ENCODE results near the gene ARHGEF38. TPM values are rescaled to one million over a fixed set of nuclear protein-coding genes. Genes with fewer than 3 reads are reported as not detected.
"Not testable (repeated sequence)": the region's sequence is repeated elsewhere in the genome, so short reads cannot be mapped to it uniquely, and the experiment has no call there.

ARHGEF38 gene
- total RNA-seq, 1 donor from 2014 or later = not detected

DNA sequence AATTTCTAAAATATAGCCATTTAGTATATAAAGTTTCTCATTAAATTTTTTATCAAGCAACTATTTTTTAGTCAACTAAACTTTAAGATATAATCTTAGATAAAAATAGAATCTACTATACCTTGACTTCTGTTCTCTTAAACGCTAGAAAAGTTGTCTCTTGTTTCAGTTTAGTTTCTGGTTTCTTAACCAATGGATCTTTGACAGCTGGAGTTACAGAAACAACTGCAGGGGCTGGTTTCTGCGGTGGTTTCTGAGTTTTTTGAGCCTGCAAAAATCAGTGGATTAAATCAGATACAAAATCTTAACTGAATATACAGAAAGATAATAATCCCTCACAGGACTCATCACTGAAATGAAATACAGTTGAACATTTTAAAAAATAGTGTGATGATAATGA, 134.2 kb downstream of the ARHGEF38 start:
- H3K27me3 Mint-ChIP-seq (ENCODE audit: low read depth, unreplicated experiment) = no peaks in the 10 kb centered on the region
- H3K9me3 Mint-ChIP-seq (ENCODE audit: unreplicated experiment) = no peaks in the 10 kb centered on the region
- Histone ChIP-seq H3K27me3 (ENCODE audit: insufficient read depth, low read length) (no peaks in the 10 kb centered on the region), H3K36me3 (ENCODE audit: insufficient read depth, low read length) (peaks cover 29% of the 10 kb centered on the region), H3K27ac (ENCODE audit: low read depth, low read length) (no peak overlapping the region), H4K20me1 (ENCODE audit: insufficient read depth, low read length) (no peaks in the 10 kb centered on the region), H3K4me2 (ENCODE audit: low read length) (no peak overlapping the region), H3K9ac (ENCODE audit: low read length) (no peak overlapping the region), H3K79me2 (ENCODE audit: insufficient read depth, low read length) (peaks cover 3% of the 10 kb centered on the region), H3K4me1 (ENCODE audit: insufficient read depth, low read length) (no peaks in the 10 kb centered on the region), H3K9me3 (ENCODE audit: insufficient read depth, low read depth, low read length) (no peaks in the 10 kb centered on the region), H3K4me3 (ENCODE audit: insufficient read depth, low read depth, low read length) (no peak overlapping the region), H2AFZ (ENCODE audit: low read depth, low read length) (no peak overlapping the region)
- H3K4me1 Mint-ChIP-seq (ENCODE audit: low read depth, unreplicated experiment) = peaks cover 2% of the 10 kb centered on the region
- H3K4me3 Mint-ChIP-seq (ENCODE audit: unreplicated experiment) = no peak overlapping the region
- H3K36me3 Mint-ChIP-seq (ENCODE audit: low read depth, unreplicated experiment) = peaks cover 6% of the 10 kb centered on the region
- DNase-seq (ENCODE audit: low read depth) = no peak
- no peak overlapping the region for H3K27ac Mint-ChIP-seq (ENCODE audit: unreplicated experiment)
- TF ChIP-seq, protein P1, sequence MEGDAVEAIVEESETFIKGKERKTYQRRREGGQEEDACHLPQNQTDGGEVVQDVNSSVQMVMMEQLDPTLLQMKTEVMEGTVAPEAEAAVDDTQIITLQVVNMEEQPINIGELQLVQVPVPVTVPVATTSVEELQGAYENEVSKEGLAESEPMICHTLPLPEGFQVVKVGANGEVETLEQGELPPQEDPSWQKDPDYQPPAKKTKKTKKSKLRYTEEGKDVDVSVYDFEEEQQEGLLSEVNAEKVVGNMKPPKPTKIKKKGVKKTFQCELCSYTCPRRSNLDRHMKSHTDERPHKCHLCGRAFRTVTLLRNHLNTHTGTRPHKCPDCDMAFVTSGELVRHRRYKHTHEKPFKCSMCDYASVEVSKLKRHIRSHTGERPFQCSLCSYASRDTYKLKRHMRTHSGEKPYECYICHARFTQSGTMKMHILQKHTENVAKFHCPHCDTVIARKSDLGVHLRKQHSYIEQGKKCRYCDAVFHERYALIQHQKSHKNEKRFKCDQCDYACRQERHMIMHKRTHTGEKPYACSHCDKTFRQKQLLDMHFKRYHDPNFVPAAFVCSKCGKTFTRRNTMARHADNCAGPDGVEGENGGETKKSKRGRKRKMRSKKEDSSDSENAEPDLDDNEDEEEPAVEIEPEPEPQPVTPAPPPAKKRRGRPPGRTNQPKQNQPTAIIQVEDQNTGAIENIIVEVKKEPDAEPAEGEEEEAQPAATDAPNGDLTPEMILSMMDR (IDR thresholded peaks at IDR 0.05; ENCODE audit: insufficient read depth, low read depth, low read length) = no peak
- no peak for TF ChIP-seq EZH2 (IDR thresholded peaks at IDR 0.05; ENCODE audit: insufficient read depth, low read length)
- no peak for FAIRE-seq

DNA sequence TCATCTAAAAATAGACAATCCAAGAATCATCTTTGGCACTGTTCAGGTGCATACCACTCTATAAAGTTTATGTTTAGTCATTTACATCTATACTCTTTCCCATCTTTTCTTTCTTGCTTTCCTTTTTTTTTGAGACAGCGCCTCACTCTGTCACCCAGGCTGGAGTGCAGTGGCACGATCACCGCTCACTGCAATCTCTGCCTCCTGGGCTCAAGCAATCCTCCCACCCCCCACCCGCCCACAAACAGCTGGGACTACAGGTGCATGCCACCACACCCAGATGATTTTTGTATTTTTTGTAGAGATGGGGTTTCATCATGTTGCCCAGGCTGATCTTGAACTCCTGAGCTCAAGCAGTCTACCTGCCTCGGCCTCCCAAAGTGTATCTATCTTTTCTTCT, 142.4 kb downstream of the ARHGEF38 start:
- not testable (repeated sequence) for H3K4me1 ChIP-seq (ENCODE audit: insufficient read depth, low read length); H3K4me1 Mint-ChIP-seq (ENCODE audit: low read depth, unreplicated experiment); H3K4me3 ChIP-seq (ENCODE audit: insufficient read depth, low read depth, low read length); H3K4me3 Mint-ChIP-seq (ENCODE audit: unreplicated experiment); H3K27ac ChIP-seq (ENCODE audit: low read depth, low read length); DNase-seq (ENCODE audit: low read depth); H3K27me3 Mint-ChIP-seq (ENCODE audit: low read depth, unreplicated experiment); H3K9ac ChIP-seq (ENCODE audit: low read length); H2AFZ ChIP-seq (ENCODE audit: low read depth, low read length); H3K9me3 Mint-ChIP-seq (ENCODE audit: unreplicated experiment); H3K9me3 ChIP-seq (ENCODE audit: insufficient read depth, low read depth, low read length); H3K4me2 ChIP-seq (ENCODE audit: low read length); H3K27me3 ChIP-seq (ENCODE audit: insufficient read depth, low read length); FAIRE-seq; H3K79me2 ChIP-seq (ENCODE audit: insufficient read depth, low read length); H3K27ac Mint-ChIP-seq (ENCODE audit: unreplicated experiment); H4K20me1 ChIP-seq (ENCODE audit: insufficient read depth, low read length)
- peaks cover 14% of the 10 kb centered on the region for H3K36me3 Mint-ChIP-seq (ENCODE audit: low read depth, unreplicated experiment)
- peaks cover 17% of the 10 kb centered on the region for H3K36me3 ChIP-seq (ENCODE audit: insufficient read depth, low read length)

DNA sequence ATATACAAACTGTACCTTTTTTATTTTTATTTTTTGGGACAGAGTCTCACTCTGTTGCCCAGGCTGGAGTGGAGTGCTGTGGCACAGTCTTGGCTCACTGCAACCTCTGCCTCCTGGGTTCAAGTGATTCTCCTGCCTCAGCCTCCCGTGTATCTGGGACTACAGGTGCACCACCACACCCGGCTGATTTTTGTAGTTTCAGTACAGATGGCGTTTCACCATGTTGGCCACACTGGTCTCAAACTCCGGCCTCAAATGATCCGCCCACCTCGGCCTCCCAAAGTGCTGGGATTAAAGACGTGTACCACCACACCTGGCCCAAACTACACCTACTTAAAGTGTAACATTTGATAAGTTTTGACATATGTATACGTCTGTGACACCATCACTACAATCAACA, 143.4 kb downstream of the ARHGEF38 start:
- H3K36me3 ChIP-seq (ENCODE audit: insufficient read depth, low read length) = peaks cover 15% of the 10 kb centered on the region
- FAIRE-seq; H3K4me3 ChIP-seq (ENCODE audit: insufficient read depth, low read depth, low read length); DNase-seq (ENCODE audit: low read depth); H3K9me3 ChIP-seq (ENCODE audit: insufficient read depth, low read depth, low read length); H3K79me2 ChIP-seq (ENCODE audit: insufficient read depth, low read length); H3K4me1 ChIP-seq (ENCODE audit: insufficient read depth, low read length); H2AFZ ChIP-seq (ENCODE audit: low read depth, low read length); H3K27ac Mint-ChIP-seq (ENCODE audit: unreplicated experiment); H3K27me3 ChIP-seq (ENCODE audit: insufficient read depth, low read length); H3K9ac ChIP-seq (ENCODE audit: low read length); H3K4me3 Mint-ChIP-seq (ENCODE audit: unreplicated experiment); H4K20me1 ChIP-seq (ENCODE audit: insufficient read depth, low read length); H3K4me1 Mint-ChIP-seq (ENCODE audit: low read depth, unreplicated experiment); H3K9me3 Mint-ChIP-seq (ENCODE audit: unreplicated experiment); H3K27me3 Mint-ChIP-seq (ENCODE audit: low read depth, unreplicated experiment); H3K27ac ChIP-seq (ENCODE audit: low read depth, low read length); H3K4me2 ChIP-seq (ENCODE audit: low read length): not testable (repeated sequence)
- H3K36me3 Mint-ChIP-seq (ENCODE audit: low read depth, unreplicated experiment) = peaks cover 14% of the 10 kb centered on the region

DNA sequence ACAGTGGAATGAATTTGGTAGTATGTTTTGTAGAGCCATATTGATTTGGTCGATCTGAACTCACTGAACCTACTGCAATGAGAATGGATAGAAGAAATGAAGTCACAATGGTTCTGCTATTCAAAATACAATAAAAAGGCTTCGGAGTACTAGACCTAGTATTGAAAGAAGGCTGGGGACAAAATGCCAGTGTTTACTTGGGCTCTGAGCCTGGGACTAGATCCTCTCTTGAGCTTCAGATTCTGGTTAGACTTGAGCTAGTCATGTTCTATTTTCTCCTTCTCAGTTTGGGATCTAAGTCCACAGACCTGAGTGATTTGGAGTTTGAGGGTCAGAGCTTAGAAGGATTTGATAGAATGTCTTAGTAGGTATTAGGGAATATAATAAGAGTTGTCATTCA, 146.2 kb downstream of the ARHGEF38 start:
- no peaks in the 10 kb centered on the region for H3K27me3 ChIP-seq (ENCODE audit: insufficient read depth, low read length)
- Mint-ChIP-seq H3K27ac (ENCODE audit: unreplicated experiment) (no peak overlapping the region), H3K4me3 (ENCODE audit: unreplicated experiment) (no peak overlapping the region), H3K9me3 (ENCODE audit: unreplicated experiment) (no peaks in the 10 kb centered on the region), H3K36me3 (ENCODE audit: low read depth, unreplicated experiment) (peaks cover 6% of the 10 kb centered on the region), H3K27me3 (ENCODE audit: low read depth, unreplicated experiment) (no peaks in the 10 kb centered on the region), H3K4me1 (ENCODE audit: low read depth, unreplicated experiment) (no peaks in the 10 kb centered on the region)
- no peak overlapping the region for H3K9ac ChIP-seq (ENCODE audit: low read length)
- TF ChIP-seq, protein P1 (IDR thresholded peaks at IDR 0.05; ENCODE audit: insufficient read depth, low read depth, low read length) = no peak
- no peak for TF ChIP-seq EZH2 (IDR thresholded peaks at IDR 0.05; ENCODE audit: insufficient read depth, low read length)
- DNase-seq (ENCODE audit: low read depth) (no peak), FAIRE-seq (peak; percentile 20)
- no peak overlapping the region for H3K27ac ChIP-seq (ENCODE audit: low read depth, low read length)
- H3K4me3 ChIP-seq (ENCODE audit: insufficient read depth, low read depth, low read length) = no peak overlapping the region
- H4K20me1 ChIP-seq (ENCODE audit: insufficient read depth, low read length) = peaks cover 4% of the 10 kb centered on the region
- peaks cover 26% of the 10 kb centered on the region for H3K79me2 ChIP-seq (ENCODE audit: insufficient read depth, low read length)
- no peaks in the 10 kb centered on the region for H3K36me3 ChIP-seq (ENCODE audit: insufficient read depth, low read length)
- no peaks in the 10 kb centered on the region for H3K4me1 ChIP-seq (ENCODE audit: insufficient read depth, low read length)
- H2AFZ ChIP-seq (ENCODE audit: low read depth, low read length) = no peak overlapping the region
- no peaks in the 10 kb centered on the region for H3K9me3 ChIP-seq (ENCODE audit: insufficient read depth, low read depth, low read length)
- H3K4me2 ChIP-seq (ENCODE audit: low read length) = no peak overlapping the region

Measured in astrocyte (in vitro differentiated cells and primary cell).